Stimulated activated CD8-positive, alpha-beta memory T cell treated with anti-CD3 and anti-CD28 coated beads, Interleukin-4, amount 100 ng/mL, for 48 hours (primary cell): Measurements from ENCODE around the gene KRT82.
"Not testable (repeated sequence)": the region's sequence is repeated elsewhere in the genome, so short reads cannot be mapped to it uniquely, and the experiment has no call there.

Source experiments
- DNase-seq: peaks from one replicate; pipeline ENCODE4 v3.0.0-alpha.2; 2020

Gene KRT82

GRCh38 chr12:52405922-52406385 is at the start of gene KRT82:
KRT82 (minus strand) TSS chr12:52406335; CDS start chr12:52406277, 58 bp downstream.
- no peak for DNase-seq

GRCh38 chr12:52455821-52456220 is 49.7 kb upstream of the KRT82 start:
- DNase-seq = no peak

GRCh38 chr12:52454411-52455201 is 48.5 kb upstream of the KRT82 start:
- no peak for DNase-seq

GRCh38 chr12:52452101-52452500 is 46.0 kb upstream of the KRT82 start, which contains the start of gene KRT6B:
KRT6B (minus strand) TSS chr12:52452146; CDS start chr12:52452078, 68 bp downstream.
- DNase-seq = no peak

- no peak for DNase-seq
Measured at GRCh38 chr12:52448228-52448627, 42.1 kb upstream of the KRT82 start.

- not testable (repeated sequence) for DNase-seq
Measured at GRCh38 chr12:52447196-52447595, 41.1 kb upstream of the KRT82 start.

GRCh38 chr12:52446367-52447045 is 40.4 kb upstream of the KRT82 start:
- no peak for DNase-seq

GRCh38 chr12:52445876-52446275 is 39.7 kb upstream of the KRT82 start:
- DNase-seq = no peak

GRCh38 chr12:52444647-52445595 is 38.8 kb upstream of the KRT82 start:
- no peak for DNase-seq

GRCh38 chr12:52443966-52444365 is 37.8 kb upstream of the KRT82 start:
- no peak for DNase-seq

- no peak for DNase-seq
Measured at GRCh38 chr12:52442600-52443061, 36.5 kb upstream of the KRT82 start.

GRCh38 chr12:52441320-52441911 is 35.3 kb upstream of the KRT82 start:
- no peak for DNase-seq

GRCh38 chr12:52440821-52441319 is 34.7 kb upstream of the KRT82 start:
- DNase-seq = no peak

- no peak for DNase-seq
Measured at GRCh38 chr12:52439845-52440244, 33.7 kb upstream of the KRT82 start.

GRCh38 chr12:52439420-52439819 is 33.3 kb upstream of the KRT82 start:
- DNase-seq = no peak

GRCh38 chr12:52438305-52439301 is 32.5 kb upstream of the KRT82 start:
- no peak for DNase-seq

GRCh38 chr12:52437508-52437907 is 31.4 kb upstream of the KRT82 start:
- no peak for DNase-seq

GRCh38 chr12:52436828-52437474 is 30.8 kb upstream of the KRT82 start:
- DNase-seq = no peak

- no peak for DNase-seq
Measured at GRCh38 chr12:52436000-52436827, 30.1 kb upstream of the KRT82 start.

- no peak for DNase-seq
Measured at GRCh38 chr12:52435659-52435999, 29.5 kb upstream of the KRT82 start.
